ENCODE data around the gene SLC9A9. TPM values are rescaled to one million over a fixed set of nuclear protein-coding genes. Genes with fewer than 3 reads are reported as not detected.

Gene SLC9A9
- total and polyA plus RNA-seq, 2 donors (not counting 1 experiment from before 2014, with no cell fraction given) = 14.3 to 74.0 TPM

GRCh38 chr3:143865302-143865701 lies 17.0 kb upstream of the SLC9A9 start:
- no peak for TF ChIP-seq EZH2 (IDR thresholded peaks at IDR 0.05; ENCODE audit: low read length, missing control alignments)
- Histone ChIP-seq H3K79me2 (ENCODE audit: control insufficient read depth, insufficient read depth, low read length) (no peaks in the 10 kb centered on the region), H3K9me3 (ENCODE audit: control insufficient read depth, insufficient read depth, low read depth, low read length) (no peaks in the 10 kb centered on the region)

GRCh38 chr3:143859465-143860203 lies 11.4 kb upstream of the SLC9A9 start:
- Histone ChIP-seq H4K20me1 (ENCODE audit: control insufficient read depth, extremely low read depth, insufficient read depth, low read length) (no peaks in the 10 kb centered on the region), H3K4me3 (replicated peaks in 1 of 4; ENCODE audit: control extremely low read depth in 1 of 4, insufficient read depth in 1 of 4, low read depth in 3 of 4, low read length in 4 of 4) (no peak overlapping the region)

More at GRCh38 chr3:143865302-143865701, 17.0 kb upstream of the SLC9A9 start:
- H3K9ac ChIP-seq (ENCODE audit: insufficient read depth, low read length) = no peak overlapping the region
- H3K4me1 ChIP-seq (ENCODE audit: control insufficient read depth, extremely low read depth, insufficient read depth, low read length) = no peaks in the 10 kb centered on the region
- no peak overlapping the region for H2AFZ ChIP-seq (ENCODE audit: low read length)
- H4K20me1 ChIP-seq (ENCODE audit: control insufficient read depth, extremely low read depth, insufficient read depth, low read length) = no peaks in the 10 kb centered on the region
- peak in 1 of 2 donors; percentile 65 for DNase-seq (ENCODE audit: low read depth in 2 of 2)
- H3K27ac ChIP-seq (ENCODE audit: insufficient read depth, low read length) = no peak overlapping the region
- H3K4me3 ChIP-seq (replicated peaks in 1 of 4; ENCODE audit: control extremely low read depth in 1 of 4, insufficient read depth in 1 of 4, low read depth in 3 of 4, low read length in 4 of 4) = no peak overlapping the region
- H3K27me3 ChIP-seq (ENCODE audit: control insufficient read depth, insufficient read depth, low read length) = no peaks in the 10 kb centered on the region
- H3K36me3 ChIP-seq (ENCODE audit: control insufficient read depth, insufficient read depth, low read length) = no peaks in the 10 kb centered on the region
- H3K4me2 ChIP-seq (ENCODE audit: extremely low read depth, insufficient read depth, low read length) = no peak overlapping the region

DNA sequence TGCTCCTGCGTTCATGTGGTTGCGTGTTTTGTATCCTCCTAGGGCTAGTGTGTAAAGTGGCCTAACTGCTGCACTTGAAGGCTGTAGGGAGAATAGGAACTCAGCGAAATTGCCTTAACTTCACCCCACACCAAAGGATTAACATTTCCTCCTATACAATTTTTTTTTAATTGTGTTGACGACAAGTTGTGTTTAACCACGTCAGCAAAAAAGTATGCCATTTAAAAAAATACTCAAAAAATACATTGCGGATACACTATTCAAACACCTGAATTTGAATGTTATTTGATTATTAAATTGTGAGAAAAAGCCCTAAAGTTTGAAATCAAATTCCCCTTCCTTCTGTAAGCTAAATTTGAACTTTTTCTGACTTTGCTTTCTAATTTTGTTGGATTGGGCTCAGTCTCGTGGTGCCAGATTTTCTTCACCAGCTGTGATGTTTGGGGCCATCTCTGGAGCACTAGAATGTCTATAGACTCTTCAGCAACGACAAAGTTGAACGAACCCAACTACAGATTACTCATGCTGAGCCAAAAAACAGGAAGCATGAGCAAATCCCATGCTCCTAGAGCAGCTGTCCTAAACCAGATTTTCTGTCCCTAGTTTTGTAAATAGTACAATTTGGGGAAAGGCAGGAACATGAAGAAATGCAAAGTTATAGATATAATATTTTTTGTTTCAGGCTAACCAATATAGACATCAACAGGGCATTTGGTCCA lies 8.1 kb upstream of the SLC9A9 start:
- Histone ChIP-seq H3K4me1 (ENCODE audit: control insufficient read depth, extremely low read depth, insufficient read depth, low read length) (no peaks in the 10 kb centered on the region), H3K27ac (ENCODE audit: insufficient read depth, low read length) (no peak overlapping the region), H3K36me3 (ENCODE audit: control insufficient read depth, insufficient read depth, low read length) (no peaks in the 10 kb centered on the region), H3K4me2 (ENCODE audit: extremely low read depth, insufficient read depth, low read length) (no peak overlapping the region), H3K4me3 (replicated peaks in 1 of 4; ENCODE audit: control extremely low read depth in 1 of 4, insufficient read depth in 1 of 4, low read depth in 3 of 4, low read length in 4 of 4) (no peak overlapping the region), H4K20me1 (ENCODE audit: control insufficient read depth, extremely low read depth, insufficient read depth, low read length) (no peaks in the 10 kb centered on the region), H3K79me2 (ENCODE audit: control insufficient read depth, insufficient read depth, low read length) (no peaks in the 10 kb centered on the region), H3K9ac (ENCODE audit: insufficient read depth, low read length) (no peak overlapping the region), H2AFZ (ENCODE audit: low read length) (no peak overlapping the region), H3K27me3 (ENCODE audit: control insufficient read depth, insufficient read depth, low read length) (no peaks in the 10 kb centered on the region), H3K9me3 (ENCODE audit: control insufficient read depth, insufficient read depth, low read depth, low read length) (no peaks in the 10 kb centered on the region)
- TF ChIP-seq EZH2 (IDR thresholded peaks at IDR 0.05; ENCODE audit: low read length, missing control alignments) = no peak
- TF ChIP-seq CTCF (conservative IDR thresholded peaks at IDR 0.05 in 1 of 2, IDR thresholded peaks at IDR 0.05 in 1 of 2; ENCODE audit: low read depth in 1 of 2, low read length in 2 of 2) = no peak
- DNase-seq (ENCODE audit: low read depth in 2 of 2) = no peak

More at GRCh38 chr3:143859465-143860203, 11.4 kb upstream of the SLC9A9 start:
- no peak overlapping the region for H2AFZ ChIP-seq (ENCODE audit: low read length)
- no peak overlapping the region for H3K27ac ChIP-seq (ENCODE audit: insufficient read depth, low read length)
- H3K36me3 ChIP-seq (ENCODE audit: control insufficient read depth, insufficient read depth, low read length) = no peaks in the 10 kb centered on the region
- DNase-seq (ENCODE audit: low read depth in 2 of 2) = no peak
- no peaks in the 10 kb centered on the region for H3K79me2 ChIP-seq (ENCODE audit: control insufficient read depth, insufficient read depth, low read length)
- TF ChIP-seq CTCF (conservative IDR thresholded peaks at IDR 0.05 in 1 of 2, IDR thresholded peaks at IDR 0.05 in 1 of 2; ENCODE audit: low read depth in 1 of 2, low read length in 2 of 2) (no peak), EZH2 (IDR thresholded peaks at IDR 0.05; ENCODE audit: low read length, missing control alignments) (no peak)
- no peaks in the 10 kb centered on the region for H3K9me3 ChIP-seq (ENCODE audit: control insufficient read depth, insufficient read depth, low read depth, low read length)
- H3K4me2 ChIP-seq (ENCODE audit: extremely low read depth, insufficient read depth, low read length) = no peak overlapping the region
- no peaks in the 10 kb centered on the region for H3K4me1 ChIP-seq (ENCODE audit: control insufficient read depth, extremely low read depth, insufficient read depth, low read length)
- no peak overlapping the region for H3K9ac ChIP-seq (ENCODE audit: insufficient read depth, low read length)
- no peaks in the 10 kb centered on the region for H3K27me3 ChIP-seq (ENCODE audit: control insufficient read depth, insufficient read depth, low read length)

All from fibroblast of lung (primary cell).